AG09319 (cell line): ENCODE results near the gene MAPK6.
A peak's percentile ranks its signal among the peaks of the same experiment; 100 is the strongest.

Source experiments
- DNase-seq: peaks from one replicate; pipeline ENCODE4 v3.0.0-alpha.2; 2010; ENCODE audit warnings: low read depth; ENCODE audit errors: extremely low read depth
- CTCF ChIP-seq: IDR thresholded peaks from 2 replicates; pipeline ENCODE4 v1.5.1; 2011; ENCODE audit warnings: low read depth, mild to moderate bottlenecking, inconsistent platforms, low read length, moderate library complexity

MAPK6 gene

GRCh38 chr15:52067545-52067926 lies 48.5 kb downstream of the MAPK6 start:
- DNase-seq = no peak
- TF ChIP-seq CTCF = no peak

DNA sequence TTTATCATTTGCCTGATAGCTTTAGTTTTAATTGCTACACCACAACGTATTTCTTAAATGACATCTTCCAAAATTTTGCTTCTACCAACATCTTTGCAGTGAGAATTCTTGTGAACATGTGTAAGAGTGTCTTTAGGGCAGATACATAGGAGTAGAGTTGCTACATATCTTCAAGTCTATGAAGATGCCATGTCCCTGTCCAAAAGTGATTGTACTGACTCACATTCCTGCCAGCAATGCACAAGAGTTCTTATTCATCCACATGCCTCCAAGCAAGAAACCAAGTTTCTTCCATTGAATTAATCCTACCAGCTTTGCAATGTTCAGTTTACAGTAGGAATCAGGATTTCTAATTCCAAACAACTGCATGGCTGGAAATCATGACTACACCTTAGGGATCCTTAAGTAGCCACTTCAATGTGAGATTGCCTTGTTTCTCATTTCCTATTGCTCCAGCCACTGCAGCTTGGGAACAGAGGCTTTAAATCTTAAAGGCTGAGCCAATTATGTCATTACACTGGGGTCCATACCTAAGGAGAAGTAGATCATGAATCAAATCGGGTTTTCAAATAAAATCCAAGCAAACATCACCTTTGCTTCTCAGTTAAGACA lies 49.1 kb downstream of the MAPK6 start:
- DNase-seq = no peak
- no peak for TF ChIP-seq CTCF

DNA sequence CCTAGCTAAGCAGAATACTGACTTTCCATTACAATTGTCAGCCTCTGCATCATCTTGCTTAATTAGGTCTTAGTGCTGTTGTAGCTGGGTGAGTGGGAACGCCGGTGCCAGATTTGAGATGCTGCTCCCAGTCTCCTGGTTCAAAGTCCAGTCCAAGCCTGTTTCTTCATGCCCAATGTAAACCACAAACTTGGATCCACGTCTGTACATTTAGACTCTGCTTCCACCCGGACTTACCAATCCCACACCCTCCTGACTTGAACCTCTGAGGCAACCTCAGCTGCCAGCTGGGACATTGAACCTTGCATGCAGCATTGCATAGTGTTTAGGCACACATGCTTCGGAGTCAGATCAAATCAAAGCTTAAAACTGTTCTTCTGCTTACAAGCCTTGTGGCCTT lies 50.5 kb downstream of the MAPK6 start:
- DNase-seq = no peak
- no peak for TF ChIP-seq CTCF

GRCh38 chr15:52071570-52071969 lies 52.6 kb downstream of the MAPK6 start:
- no peak for DNase-seq
- no peak for TF ChIP-seq CTCF

DNA sequence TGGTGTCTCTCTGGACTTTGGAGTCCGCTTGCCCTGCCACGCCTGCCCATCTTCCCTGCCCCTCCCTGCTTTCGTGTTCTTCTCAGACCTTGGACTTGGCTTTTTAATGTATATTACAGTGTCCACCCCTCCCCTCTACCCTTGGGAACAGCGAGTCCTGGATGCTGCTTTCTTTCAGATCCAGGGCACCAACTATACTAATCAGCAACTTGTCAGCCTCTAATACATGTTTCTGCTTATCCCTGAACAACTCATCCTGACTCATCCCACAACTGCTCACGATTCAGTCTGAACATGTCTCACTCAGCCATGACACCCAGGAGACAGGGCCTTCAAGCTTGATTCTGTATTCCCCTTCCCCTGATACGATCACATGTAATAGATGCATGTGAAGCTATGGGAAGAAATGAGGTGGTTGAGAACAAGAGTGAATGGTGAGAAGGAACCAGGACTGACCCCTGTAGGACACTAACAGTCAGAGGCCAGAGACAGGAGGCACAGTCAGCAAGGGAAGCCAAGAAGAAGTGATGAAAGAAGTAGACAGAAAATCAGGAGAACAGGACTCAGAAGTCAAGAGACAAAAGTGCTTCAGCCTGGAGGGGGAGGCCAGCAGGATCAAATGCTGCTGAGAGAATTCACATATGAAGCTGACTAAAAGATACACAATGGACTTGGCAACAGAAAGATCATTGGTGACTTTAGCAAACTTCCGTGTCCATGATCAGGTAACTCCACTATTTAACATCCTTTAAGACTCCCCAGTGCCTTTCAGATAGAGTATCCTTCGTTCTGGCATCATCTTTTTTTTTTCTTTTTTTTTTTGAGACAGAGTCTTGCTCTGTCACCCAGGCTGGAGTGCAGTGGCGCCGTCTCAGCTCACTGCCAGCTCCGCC lies 58.1 kb downstream of the MAPK6 start:
- peak; percentile 28 for TF ChIP-seq CTCF
- no peak for DNase-seq

- DNase-seq = no peak
Observed at GRCh38 chr15:52078197-52078875, 59.3 kb downstream of the MAPK6 start.

More at GRCh38 chr15:52078197-52078875, 59.3 kb downstream of the MAPK6 start:
- TF ChIP-seq CTCF = no peak
